Thyroid gland (tissue), 4 donors: ENCODE measurements around the gene MINDY4.

Experiments used
- POLR2A ChIP-seq, 2 donors: fragments of 450-650 bp; IDR thresholded peaks; one replicate each; pipeline ENCODE4 v1.6.1; 2017; ENCODE audit warnings: antibody characterized with exemption in 2 of 2, mild to moderate bottlenecking in 2 of 2, moderate library complexity in 1 of 2
- TF ChIP-seq, protein P1 (sequence below), 6 experiments: fragments of 200-600 bp in 3 of 6; fragments of 450-650 bp in 3 of 6; sonication (generic) in 3 of 6; IDR thresholded peaks; one replicate each; pipeline ENCODE4 v1.5.1; 2016 to 2019; ENCODE audit warnings: antibody characterized with exemption in 6 of 6, mild to moderate bottlenecking in 2 of 6, inconsistent platforms in 1 of 6, moderate library complexity in 1 of 6

DNA sequence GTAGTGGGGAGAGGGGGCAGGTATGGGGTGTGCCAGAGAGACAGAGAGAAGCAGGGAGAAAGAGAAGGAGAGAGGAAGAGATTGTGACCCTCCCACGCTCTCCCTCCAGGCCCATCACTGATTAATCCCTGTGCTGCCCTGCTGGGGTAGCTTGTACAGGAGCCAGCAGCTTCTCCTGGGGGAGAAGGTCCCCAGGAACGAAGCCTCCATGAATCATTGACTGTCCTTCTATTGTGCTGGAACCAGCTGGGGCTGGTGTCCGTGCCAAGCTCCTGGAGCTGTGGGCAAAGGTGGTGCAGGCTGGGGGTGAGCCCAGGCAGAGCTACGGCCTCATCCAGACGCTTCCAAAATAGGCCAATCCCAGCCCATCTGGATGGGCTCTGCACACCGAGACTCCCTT, 161.3 kb downstream of the MINDY4 start:
- TF ChIP-seq, protein P1, sequence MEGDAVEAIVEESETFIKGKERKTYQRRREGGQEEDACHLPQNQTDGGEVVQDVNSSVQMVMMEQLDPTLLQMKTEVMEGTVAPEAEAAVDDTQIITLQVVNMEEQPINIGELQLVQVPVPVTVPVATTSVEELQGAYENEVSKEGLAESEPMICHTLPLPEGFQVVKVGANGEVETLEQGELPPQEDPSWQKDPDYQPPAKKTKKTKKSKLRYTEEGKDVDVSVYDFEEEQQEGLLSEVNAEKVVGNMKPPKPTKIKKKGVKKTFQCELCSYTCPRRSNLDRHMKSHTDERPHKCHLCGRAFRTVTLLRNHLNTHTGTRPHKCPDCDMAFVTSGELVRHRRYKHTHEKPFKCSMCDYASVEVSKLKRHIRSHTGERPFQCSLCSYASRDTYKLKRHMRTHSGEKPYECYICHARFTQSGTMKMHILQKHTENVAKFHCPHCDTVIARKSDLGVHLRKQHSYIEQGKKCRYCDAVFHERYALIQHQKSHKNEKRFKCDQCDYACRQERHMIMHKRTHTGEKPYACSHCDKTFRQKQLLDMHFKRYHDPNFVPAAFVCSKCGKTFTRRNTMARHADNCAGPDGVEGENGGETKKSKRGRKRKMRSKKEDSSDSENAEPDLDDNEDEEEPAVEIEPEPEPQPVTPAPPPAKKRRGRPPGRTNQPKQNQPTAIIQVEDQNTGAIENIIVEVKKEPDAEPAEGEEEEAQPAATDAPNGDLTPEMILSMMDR (IDR thresholded peaks at IDR 0.05), result no peak
- TF ChIP-seq POLR2A (IDR thresholded peaks at IDR 0.05), result no peak
